ENCODE measurements around the gene MIAT. TPM values are rescaled to one million over a fixed set of nuclear protein-coding genes. Genes with fewer than 3 reads are reported as not detected.

The MIAT gene
- total and polyA plus RNA-seq, 2 experiments from 2014 or later: 0.51 to 1.00 TPM

DNA sequence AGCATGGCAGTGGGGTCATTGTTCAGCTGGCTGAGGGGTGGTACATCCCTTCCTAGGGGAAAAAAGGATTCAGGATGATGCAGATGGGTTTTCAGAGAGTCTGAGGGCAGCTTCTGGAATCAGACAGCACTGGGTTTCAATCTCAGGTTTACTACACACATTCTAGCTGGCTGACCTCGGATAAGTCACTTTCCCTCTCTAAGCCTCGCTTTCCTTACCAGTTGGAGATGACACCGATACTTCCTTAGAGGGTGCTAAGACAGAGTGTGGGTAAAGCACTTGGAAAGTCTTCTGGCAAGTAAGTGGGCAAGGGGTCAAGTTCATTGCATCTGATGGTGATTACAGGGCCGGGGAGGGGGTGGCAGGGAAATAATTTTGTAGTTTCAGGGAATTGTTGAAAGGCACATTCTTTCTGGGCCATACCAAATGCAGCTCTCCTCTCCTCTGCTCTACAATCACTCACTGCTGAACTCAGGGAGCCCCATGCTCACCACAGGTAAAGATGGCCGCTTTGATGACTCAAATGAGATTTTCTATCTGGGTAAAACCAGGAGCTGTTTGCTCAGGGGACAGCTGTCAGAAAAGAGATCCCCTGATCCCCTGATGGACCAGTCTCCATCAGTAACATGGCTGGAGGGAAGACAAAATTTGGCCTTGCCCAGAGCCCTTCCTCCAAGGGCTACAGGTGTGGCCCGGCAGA, 6.5 kb upstream of the MIAT start:
- no peaks in the 10 kb centered on the region for H3K79me2 ChIP-seq
- H3K27me3 ChIP-seq: peaks cover 73% of the 10 kb centered on the region
- H3K4me1 ChIP-seq (ENCODE audit: insufficient read depth): peaks cover 6% of the 10 kb centered on the region
- H4K20me1 ChIP-seq (ENCODE audit: insufficient read depth, poor library complexity, severe bottlenecking): no peaks in the 10 kb centered on the region
- H3K9me3 ChIP-seq (ENCODE audit: low read depth): no peaks in the 10 kb centered on the region
- WGBS (ENCODE audit: low lambda C conversion rate, missing lambda C conversion rate): 84% methylated on average over 6 of the region's 6 CpGs
- DNase-seq (ENCODE audit: low spot score): no peak
- TF ChIP-seq EZH2 (IDR thresholded peaks at IDR 0.05; ENCODE audit: borderline replicate concordance): no peak
- TF ChIP-seq, protein P1, sequence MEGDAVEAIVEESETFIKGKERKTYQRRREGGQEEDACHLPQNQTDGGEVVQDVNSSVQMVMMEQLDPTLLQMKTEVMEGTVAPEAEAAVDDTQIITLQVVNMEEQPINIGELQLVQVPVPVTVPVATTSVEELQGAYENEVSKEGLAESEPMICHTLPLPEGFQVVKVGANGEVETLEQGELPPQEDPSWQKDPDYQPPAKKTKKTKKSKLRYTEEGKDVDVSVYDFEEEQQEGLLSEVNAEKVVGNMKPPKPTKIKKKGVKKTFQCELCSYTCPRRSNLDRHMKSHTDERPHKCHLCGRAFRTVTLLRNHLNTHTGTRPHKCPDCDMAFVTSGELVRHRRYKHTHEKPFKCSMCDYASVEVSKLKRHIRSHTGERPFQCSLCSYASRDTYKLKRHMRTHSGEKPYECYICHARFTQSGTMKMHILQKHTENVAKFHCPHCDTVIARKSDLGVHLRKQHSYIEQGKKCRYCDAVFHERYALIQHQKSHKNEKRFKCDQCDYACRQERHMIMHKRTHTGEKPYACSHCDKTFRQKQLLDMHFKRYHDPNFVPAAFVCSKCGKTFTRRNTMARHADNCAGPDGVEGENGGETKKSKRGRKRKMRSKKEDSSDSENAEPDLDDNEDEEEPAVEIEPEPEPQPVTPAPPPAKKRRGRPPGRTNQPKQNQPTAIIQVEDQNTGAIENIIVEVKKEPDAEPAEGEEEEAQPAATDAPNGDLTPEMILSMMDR (IDR thresholded peaks at IDR 0.05; ENCODE audit: poor library complexity): no peak
- TF ChIP-seq EZH2phosphoT487 (IDR thresholded peaks at IDR 0.05; ENCODE audit: low read depth, severe bottlenecking, unreplicated experiment): no peak
- H3K4me3 ChIP-seq: no peak overlapping the region
- H3K36me3 ChIP-seq (replicated peaks; ENCODE audit: insufficient read depth, low read depth): no peaks in the 10 kb centered on the region
- H3K27ac ChIP-seq: no peak overlapping the region
- no peak overlapping the region for H3K4me2 ChIP-seq
- no peaks in the 10 kb centered on the region for H3K9me2 ChIP-seq (replicated peaks; ENCODE audit: insufficient read depth)
- H2AFZ ChIP-seq: no peak overlapping the region

DNA sequence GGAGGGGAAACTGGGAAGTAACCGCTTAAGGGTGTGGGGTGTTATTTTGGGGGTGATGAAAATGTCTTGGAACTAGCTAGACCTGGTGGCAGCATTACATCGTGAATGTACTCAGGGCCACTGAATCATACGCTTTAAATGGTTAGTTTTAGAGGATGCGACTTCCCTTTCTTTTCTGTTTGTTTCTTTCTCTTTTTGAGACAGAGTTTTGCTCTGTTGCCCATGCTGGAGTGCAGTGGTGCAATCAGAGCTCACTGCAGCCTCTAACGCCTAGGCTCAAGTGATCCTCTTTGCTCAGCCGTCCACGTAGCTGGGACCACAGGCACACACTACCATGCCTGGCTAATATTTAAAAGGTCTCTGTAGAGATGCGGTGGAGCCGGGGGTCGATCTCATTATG, 5.6 kb upstream of the MIAT start:
- Histone ChIP-seq H3K27me3 (peaks cover 76% of the 10 kb centered on the region), H3K9me3 (ENCODE audit: low read depth) (no peaks in the 10 kb centered on the region), H4K20me1 (ENCODE audit: insufficient read depth, poor library complexity, severe bottlenecking) (no peaks in the 10 kb centered on the region), H3K36me3 (replicated peaks; ENCODE audit: insufficient read depth, low read depth) (no peaks in the 10 kb centered on the region), H3K4me1 (ENCODE audit: insufficient read depth) (no peaks in the 10 kb centered on the region), H3K79me2 (no peaks in the 10 kb centered on the region), H3K4me3 (no peak overlapping the region), H3K9me2 (replicated peaks; ENCODE audit: insufficient read depth) (no peaks in the 10 kb centered on the region), H3K4me2 (no peak overlapping the region), H3K27ac (no peak overlapping the region), H2AFZ (no peak overlapping the region)
- 86% methylated on average over 10 of the region's 10 CpGs for WGBS (ENCODE audit: low lambda C conversion rate, missing lambda C conversion rate)
- no peak for DNase-seq (ENCODE audit: low spot score)
- TF ChIP-seq, protein P1 (IDR thresholded peaks at IDR 0.05; ENCODE audit: poor library complexity): no peak
- TF ChIP-seq EZH2phosphoT487 (IDR thresholded peaks at IDR 0.05; ENCODE audit: low read depth, severe bottlenecking, unreplicated experiment) (no peak), EZH2 (IDR thresholded peaks at IDR 0.05; ENCODE audit: borderline replicate concordance) (no peak)

DNA sequence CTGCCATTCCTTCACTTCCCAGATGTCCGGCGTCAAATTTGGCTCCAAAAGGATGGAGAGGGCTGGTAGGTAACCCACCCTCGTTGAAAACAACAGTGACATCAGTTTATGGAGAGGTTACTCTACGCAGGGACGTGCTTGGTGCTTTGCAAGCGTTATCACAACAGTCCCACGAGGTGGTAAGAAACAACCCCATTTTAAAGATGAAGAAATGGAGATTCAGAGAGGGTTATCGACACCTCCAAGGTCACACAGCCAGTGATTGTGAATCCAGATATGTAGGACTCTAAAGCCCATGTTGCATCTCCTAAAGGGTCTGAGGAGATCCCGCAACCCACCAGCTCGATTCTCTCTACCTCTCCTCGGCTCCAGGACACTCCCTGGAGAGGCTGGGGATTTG, 773 bp downstream of the MIAT start:
- Histone ChIP-seq H4K20me1 (ENCODE audit: insufficient read depth, poor library complexity, severe bottlenecking) (no peaks in the 10 kb centered on the region), H3K4me3 (peak overlapping the region; percentile 18), H3K79me2 (no peaks in the 10 kb centered on the region), H2AFZ (no peak overlapping the region), H3K4me1 (ENCODE audit: insufficient read depth) (peaks cover 14% of the 10 kb centered on the region), H3K36me3 (replicated peaks; ENCODE audit: insufficient read depth, low read depth) (no peaks in the 10 kb centered on the region), H3K4me2 (peak overlapping the region; percentile 86), H3K9me3 (ENCODE audit: low read depth) (no peaks in the 10 kb centered on the region), H3K27ac (no peak overlapping the region), H3K9me2 (replicated peaks; ENCODE audit: insufficient read depth) (no peaks in the 10 kb centered on the region), H3K27me3 (peaks cover 70% of the 10 kb centered on the region)
- no peak for DNase-seq (ENCODE audit: low spot score)
- TF ChIP-seq EZH2 (IDR thresholded peaks at IDR 0.05; ENCODE audit: borderline replicate concordance) (no peak), EZH2phosphoT487 (IDR thresholded peaks at IDR 0.05; ENCODE audit: low read depth, severe bottlenecking, unreplicated experiment) (no peak)
- TF ChIP-seq, protein P1 (IDR thresholded peaks at IDR 0.05; ENCODE audit: poor library complexity): no peak
- WGBS (ENCODE audit: low lambda C conversion rate, missing lambda C conversion rate): 4% methylated on average over 11 of the region's 11 CpGs
